HCT116 (cell line): Measurements from ENCODE around the gene CDX1. TPM values are rescaled to one million over a fixed set of nuclear protein-coding genes. Genes with fewer than 3 reads are reported as not detected.

ENCODE experiments used
- ATAC-seq: fragments of 200-7000 bp; cut with Tn5 transposase; 2 replicates; pipeline ENCODE4 v1.9.1; 2020; ENCODE audit warnings: mild to moderate bottlenecking, moderate library complexity
- BruUV-seq: library from RNA; stranded (reverse); fragments of 400-500 nt; replicated peaks from 2 replicates; lab custom pipeline; 2021; lab: Mats Ljungman, UMichigan
- CTCF ChIA-PET: fragments of 300-600 bp; sonication (Branson Sonifier 250); formaldehyde crosslinking; loops from one replicate; lab custom pipeline; 2021; ENCODE audit warnings: antibody characterized with exemption; lab: Charles Lee
- POLR2A ChIA-PET: fragments of 300-600, 350-600 bp; sonication (Branson Sonifier 250); formaldehyde crosslinking; loops from one replicate; lab custom pipeline; 2021; ENCODE audit warnings: antibody characterized with exemption; lab: Charles Lee
- RAD21 ChIA-PET, 2 experiments: fragments of 300-600 bp; sonication (Branson Sonifier 250); formaldehyde crosslinking; loops; one replicate each; lab custom pipeline; 2023; ENCODE audit warnings: low total read pairs in 2 of 2; ENCODE audit not compliant: uncharacterized antibody in 2 of 2, unreplicated experiment in 2 of 2, low non-redundant PET in 1 of 2; lab: Charles Lee
- DNase-seq: peaks from one replicate; pipeline ENCODE4 v3.0.0-alpha.2; 2010; ENCODE audit warnings: low read depth, low spot score
- H2AFZ ChIP-seq: fragments of 200-600 bp; shearing (Covaris generic), sonication (generic); 2 replicates; pipeline ENCODE4 v1.6.1; 2017; ENCODE audit warnings: low read depth, mixed run types, mixed read lengths, antibody characterized with exemption, low read length; ENCODE audit not compliant: poor library complexity, severe bottlenecking
- H3K27ac ChIP-seq: 2 replicates; pipeline ENCODE4 v1.5.1; 2012; ENCODE audit warnings: low read depth, low read length
- H3K27me3 ChIP-seq: fragments of 200-600 bp; sonication (generic); 2 replicates; pipeline ENCODE4 v1.6.1; 2016; ENCODE audit warnings: mixed run types, low read length, mixed read lengths; ENCODE audit not compliant: insufficient read depth
- H3K36me3 ChIP-seq, 2 experiments: fragments of 200-500 bp in 1 of 2; fragments of 200-600 bp in 1 of 2; sonication (Bioruptor generic) in 1 of 2; sonication (generic) in 1 of 2; 2 replicates each; pipeline versions ENCODE4 v1.5.1 to v1.6.1; 2014 to 2016; ENCODE audit warnings: low read length in 2 of 2, inconsistent platforms in 1 of 2, mixed read lengths in 1 of 2, mixed run types in 1 of 2; ENCODE audit not compliant: insufficient read depth in 2 of 2, control insufficient read depth in 1 of 2
- H3K4me1 ChIP-seq, 2 experiments: fragments of 200-600 bp in 1 of 2; sonication (generic) in 1 of 2; 2 replicates each; pipeline versions ENCODE4 v1.5.1 to v1.6.1; 2012 to 2017; ENCODE audit warnings: low read length in 2 of 2, inconsistent platforms in 1 of 2, mild to moderate bottlenecking in 1 of 2, mixed read lengths in 1 of 2, mixed run types in 1 of 2, moderate library complexity in 1 of 2; ENCODE audit not compliant: insufficient read depth in 2 of 2, control insufficient read depth in 1 of 2
- H3K4me2 ChIP-seq: fragments of 200-600 bp; sonication (generic); 2 replicates; pipeline ENCODE4 v1.6.1; 2017; ENCODE audit warnings: mixed run types, low read length, mixed read lengths
- H3K4me3 ChIP-seq, 2 experiments: fragments of 200-600 bp in 1 of 2; sonication (generic) in 1 of 2; replicated peaks in 1 of 2; 2 replicates each; pipeline ENCODE4 v1.5.1; 2011 to 2016; ENCODE audit warnings: low read length in 2 of 2, control low read depth in 1 of 2, low read depth in 1 of 2, mild to moderate bottlenecking in 1 of 2, mixed read lengths in 1 of 2, mixed run types in 1 of 2
- H3K79me2 ChIP-seq: fragments of 200-600 bp; sonication (generic); 2 replicates; pipeline ENCODE4 v1.6.1; 2017; ENCODE audit warnings: mild to moderate bottlenecking, mixed run types, low read length, moderate library complexity, mixed read lengths; ENCODE audit not compliant: insufficient read depth
- H3K9ac ChIP-seq: fragments of 200-600 bp; sonication (generic); 2 replicates; pipeline ENCODE4 v1.6.1; 2016; ENCODE audit warnings: low read length, mixed read lengths
- H3K9me2 ChIP-seq: fragments of 200-600 bp; sonication (generic), shearing (Covaris generic); 2 replicates; pipeline ENCODE4 v1.6.1; 2017; ENCODE audit warnings: mixed run types, mild to moderate bottlenecking, moderate library complexity; ENCODE audit not compliant: insufficient read depth
- H3K9me3 ChIP-seq, 2 experiments: fragments of 200-500 bp in 1 of 2; fragments of 200-600 bp in 1 of 2; sonication (Bioruptor generic) in 1 of 2; sonication (generic) in 1 of 2; 2 replicates each; pipeline ENCODE4 v1.6.1; 2014 to 2017; ENCODE audit warnings: low read length in 2 of 2, mixed read lengths in 2 of 2, inconsistent platforms in 1 of 2, low read depth in 1 of 2, mild to moderate bottlenecking in 1 of 2, mixed run types in 1 of 2, moderate library complexity in 1 of 2; ENCODE audit not compliant: control insufficient read depth in 1 of 2, insufficient read depth in 1 of 2
- H4K20me1 ChIP-seq: fragments of 200-600 bp; sonication (generic), shearing (Covaris generic); 2 replicates; pipeline ENCODE4 v1.6.1; 2017; ENCODE audit warnings: mixed run types, mild to moderate bottlenecking, moderate library complexity; ENCODE audit not compliant: insufficient read depth
- EGR1 ChIP-seq: IDR thresholded peaks from 2 replicates; pipeline ENCODE4 v1.6.1; 2012; ENCODE audit warnings: low read depth
- ELF1 ChIP-seq: IDR thresholded peaks from 2 replicates; pipeline ENCODE4 v1.6.1; 2012; ENCODE audit warnings: low read depth, borderline replicate concordance
- EZH2phosphoT487 ChIP-seq: fragments of 200-600 bp; IDR thresholded peaks from 2 replicates; pipeline ENCODE4 v1.6.1; 2018; ENCODE audit warnings: antibody characterized with exemption, borderline replicate concordance
- FOSL1 ChIP-seq: IDR thresholded peaks from 2 replicates; pipeline ENCODE4 v1.6.1; 2012; ENCODE audit warnings: low read depth
- JUND ChIP-seq: IDR thresholded peaks from 2 replicates; pipeline ENCODE4 v1.6.1; 2012
- POLR2AphosphoS5 ChIP-seq: IDR thresholded peaks from 2 replicates; pipeline ENCODE4 v1.6.1; 2011; ENCODE audit warnings: mild to moderate bottlenecking, low read depth, low read length, moderate library complexity
- REST ChIP-seq: IDR thresholded peaks from 2 replicates; pipeline ENCODE4 v1.6.1; 2012; ENCODE audit warnings: low read depth
- SIN3A ChIP-seq: IDR thresholded peaks from 2 replicates; pipeline ENCODE4 v1.6.1; 2012; ENCODE audit warnings: low read depth
- SP1 ChIP-seq: IDR thresholded peaks from 2 replicates; pipeline ENCODE4 v1.6.1; 2012; ENCODE audit warnings: low read depth
- SRF ChIP-seq: IDR thresholded peaks from 2 replicates; pipeline ENCODE4 v1.6.1; 2012; ENCODE audit warnings: low read depth
- intact Hi-C: fragments of 100-400 bp; cut with micrococcal nuclease; formaldehyde crosslinking; loops from 2 replicates; pipeline ENCODE4 v1.10.0; 2022
- total RNA-seq: library from RNA; stranded (reverse); gene quantifications from one replicate; pipeline ENCODE4 v1.2.1, GENCODE V29; 2021; ENCODE audit not compliant: unreplicated experiment

CDX1 gene
- total RNA-seq, 1 experiment from 2014 or later, result not detected

GRCh38 chr5:150203832-150204589 is 37.4 kb downstream of the CDX1 start:
- POLR2A ChIA-PET, result no interaction called here
- Histone ChIP-seq H4K20me1 (no peaks in the 10 kb centered on the region), H3K9me3 (no peaks in the 10 kb centered on the region), H3K79me2 (no peaks in the 10 kb centered on the region), H3K9ac (no peak overlapping the region), H3K9me2 (no peaks in the 10 kb centered on the region), H3K36me3 (no peaks in the 10 kb centered on the region), H3K4me3 (no peak overlapping the region), H3K27me3 (peaks cover 2% of the 10 kb centered on the region; the same call in 1 of the 2 replicates), H3K4me1 (peaks cover 0 to 9% of the 10 kb centered on the region in 2 experiments; a peak in 2 of 4 replicates), H2AFZ (no peak overlapping the region), H3K4me2 (no peak overlapping the region), H3K27ac (no peak overlapping the region)
- TF ChIP-seq JUND (no peak), REST (no peak), FOSL1 (no peak), POLR2AphosphoS5 (no peak), SP1 (no peak), ELF1 (no peak), SRF (no peak), SIN3A (no peak), EGR1 (no peak), EZH2phosphoT487 (no peak)
- no TSS peak for BruUV-seq
- ATAC-seq, result no peak
- no peak for DNase-seq
- CTCF ChIA-PET, result no interaction called here
- intact Hi-C loops, result no loop called here
- RAD21 ChIA-PET, result no interaction called here
